Measurements from ENCODE around the gene DCAF4L1. TPM values are rescaled to one million over a fixed set of nuclear protein-coding genes. Genes with fewer than 3 reads are reported as not detected.

Gene DCAF4L1
- total and polyA plus RNA-seq, 8 donors, result 0.05 TPM; not detected in 7

DNA sequence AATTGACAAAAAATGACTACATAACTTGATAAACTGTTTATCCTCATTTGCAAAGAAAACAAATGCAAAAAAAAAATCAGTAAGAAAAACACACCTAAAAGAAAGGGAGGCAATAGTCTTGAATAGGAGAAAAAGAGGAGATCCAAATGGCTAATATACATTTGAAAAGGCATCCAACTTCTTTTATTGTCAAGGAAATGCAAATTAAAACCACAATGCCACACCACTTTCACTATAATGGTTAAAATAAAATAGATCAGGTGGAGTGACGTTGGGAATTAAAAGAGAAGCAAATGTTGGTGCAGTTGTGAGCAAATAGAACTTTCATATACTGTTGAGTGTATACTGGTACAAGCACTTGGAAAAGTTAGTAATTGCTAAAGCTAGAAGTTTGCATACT, 3.6 kb downstream of the DCAF4L1 start:
- H3K27ac ChIP-seq, result no peak overlapping the region
- WGBS, 5 donors, result 28 to 54% (median 36%) methylated on average over 1 of the region's 1 CpG
- no peaks in the 10 kb centered on the region for H3K27me3 ChIP-seq
- intact Hi-C loops (cut with DNase I; ENCODE audit: low total_unique reads), result no loop called here
- DNase-seq, result no peak
- TF ChIP-seq POLR2A (IDR thresholded peaks at IDR 0.05) (no peak), EP300 (IDR thresholded peaks at IDR 0.05) (no peak)
- H3K9me3 ChIP-seq, result no peaks in the 10 kb centered on the region
- H3K4me1 ChIP-seq, result peaks cover 0 to 11% (median 4%) of the 10 kb centered on the region in 4 donors
- no peak overlapping the region for H3K4me3 ChIP-seq
- no peaks in the 10 kb centered on the region for H3K36me3 ChIP-seq

DNA sequence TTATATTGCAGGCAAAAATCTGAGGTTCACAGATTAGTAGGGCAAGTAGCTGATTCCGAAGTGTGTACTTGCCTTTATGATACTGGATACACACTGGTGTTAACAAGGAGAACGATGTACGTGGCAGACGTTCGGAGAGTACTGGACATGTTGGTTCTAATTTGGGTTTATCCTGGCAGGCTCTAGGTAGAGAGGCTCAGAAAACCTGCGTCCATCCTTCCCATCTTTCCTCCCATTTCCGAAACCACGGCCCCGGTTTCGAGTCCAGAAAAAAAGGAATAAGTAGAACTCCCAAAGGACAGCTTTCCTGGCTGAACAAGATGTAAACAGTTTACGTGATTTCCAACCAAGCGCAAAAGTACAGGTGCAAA, 8.4 kb downstream of the DCAF4L1 start:
- 0 to 2% (median 1%) methylated on average over 12 of the region's 12 CpGs for WGBS, 5 donors
- Histone ChIP-seq H3K4me1 (peaks cover 9 to 36% (median 22%) of the 10 kb centered on the region in 4 donors), H3K27me3 (no peaks in the 10 kb centered on the region), H3K36me3 (no peaks in the 10 kb centered on the region), H3K4me3 (peak overlapping the region; percentile 75 to 97 (median 88)), H3K9me3 (no peaks in the 10 kb centered on the region), H3K27ac (peak overlapping the region; percentile 89 to 92 (median 91))
- intact Hi-C loops (cut with DNase I; ENCODE audit: low total_unique reads), result no loop called here
- TF ChIP-seq, protein P1, sequence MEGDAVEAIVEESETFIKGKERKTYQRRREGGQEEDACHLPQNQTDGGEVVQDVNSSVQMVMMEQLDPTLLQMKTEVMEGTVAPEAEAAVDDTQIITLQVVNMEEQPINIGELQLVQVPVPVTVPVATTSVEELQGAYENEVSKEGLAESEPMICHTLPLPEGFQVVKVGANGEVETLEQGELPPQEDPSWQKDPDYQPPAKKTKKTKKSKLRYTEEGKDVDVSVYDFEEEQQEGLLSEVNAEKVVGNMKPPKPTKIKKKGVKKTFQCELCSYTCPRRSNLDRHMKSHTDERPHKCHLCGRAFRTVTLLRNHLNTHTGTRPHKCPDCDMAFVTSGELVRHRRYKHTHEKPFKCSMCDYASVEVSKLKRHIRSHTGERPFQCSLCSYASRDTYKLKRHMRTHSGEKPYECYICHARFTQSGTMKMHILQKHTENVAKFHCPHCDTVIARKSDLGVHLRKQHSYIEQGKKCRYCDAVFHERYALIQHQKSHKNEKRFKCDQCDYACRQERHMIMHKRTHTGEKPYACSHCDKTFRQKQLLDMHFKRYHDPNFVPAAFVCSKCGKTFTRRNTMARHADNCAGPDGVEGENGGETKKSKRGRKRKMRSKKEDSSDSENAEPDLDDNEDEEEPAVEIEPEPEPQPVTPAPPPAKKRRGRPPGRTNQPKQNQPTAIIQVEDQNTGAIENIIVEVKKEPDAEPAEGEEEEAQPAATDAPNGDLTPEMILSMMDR (IDR thresholded peaks at IDR 0.05), result no peak
- no peak for TF ChIP-seq EP300 (IDR thresholded peaks at IDR 0.05)
- TF ChIP-seq POLR2AphosphoS5 (IDR thresholded peaks at IDR 0.05), result no peak
- TF ChIP-seq POLR2A (IDR thresholded peaks at IDR 0.05), result no peak
- DNase-seq, result no peak

DNA sequence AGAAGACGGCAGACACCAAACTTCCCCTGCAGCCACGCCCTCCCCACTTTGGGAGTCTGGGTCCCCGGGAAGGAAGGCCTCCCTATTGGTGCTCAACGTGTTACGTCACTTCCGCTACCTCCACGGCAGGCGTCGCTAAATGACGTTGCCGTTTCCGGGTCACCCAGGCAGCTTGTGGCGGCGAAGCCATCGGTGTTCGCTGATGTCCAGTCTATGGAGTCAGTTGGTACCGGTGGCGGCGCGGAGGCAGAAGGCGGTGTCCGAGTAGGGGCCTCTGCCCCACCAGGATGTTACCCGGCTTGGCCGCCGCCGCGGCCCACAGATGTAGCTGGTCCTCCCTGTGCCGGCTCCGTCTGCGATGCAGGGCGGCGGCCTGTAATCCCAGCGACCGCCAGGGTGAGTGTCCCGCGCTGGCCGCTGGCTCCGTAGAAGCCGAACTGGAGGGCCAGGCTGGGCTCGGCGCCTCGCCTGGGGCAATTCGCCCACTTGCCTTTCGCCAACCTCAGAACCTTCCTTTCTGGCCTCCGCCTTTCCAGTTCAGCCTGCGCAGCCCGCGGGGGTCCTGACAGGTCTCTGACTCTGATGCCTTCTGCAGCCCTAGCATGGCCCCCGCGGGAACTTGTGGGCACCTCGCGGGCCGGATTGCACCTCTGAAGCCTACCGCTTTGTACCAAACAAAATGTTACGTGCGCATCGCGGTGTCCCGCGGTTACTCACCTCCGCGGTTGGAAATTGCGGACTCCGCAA, 9.0 kb downstream of the DCAF4L1 start, which contains the start of gene SLC30A9:
Gene SLC30A9, plus strand, starts transcription at position 166 of the 747 bp plus-strand sequence. Its CDS starts 122 bp downstream, at position 288.
- Histone ChIP-seq H3K9me3 (no peaks in the 10 kb centered on the region), H3K4me3 (peak within 1 kb of the TSS; percentile 75 to 97 (median 88)), H3K27ac (peak within 1 kb of the TSS; percentile 89 to 92 (median 91)), H3K4me1 (peaks cover 9 to 36% (median 22%) of the 10 kb centered on the region in 4 donors), H3K36me3 (no peaks in the 10 kb centered on the region), H3K27me3 (no peaks in the 10 kb centered on the region)
- intact Hi-C loops (cut with DNase I; ENCODE audit: low total_unique reads), result no loop called here
- TF ChIP-seq POLR2A (IDR thresholded peaks at IDR 0.05) (peak in 2 of 4 donors; percentile 52 to 66), EP300 (IDR thresholded peaks at IDR 0.05) (no peak), POLR2AphosphoS5 (IDR thresholded peaks at IDR 0.05) (peak; percentile 98 to 99 (median 98))
- TF ChIP-seq, protein P1 (IDR thresholded peaks at IDR 0.05), result peak in 5 of 7 experiments; percentile 17 to 48 (median 37)
- peak; percentile 96 to 99 for DNase-seq
- WGBS, 5 donors, result 0 to 1% (median 0%) methylated on average over 26 to 64 of the region's 64 CpGs

DNA sequence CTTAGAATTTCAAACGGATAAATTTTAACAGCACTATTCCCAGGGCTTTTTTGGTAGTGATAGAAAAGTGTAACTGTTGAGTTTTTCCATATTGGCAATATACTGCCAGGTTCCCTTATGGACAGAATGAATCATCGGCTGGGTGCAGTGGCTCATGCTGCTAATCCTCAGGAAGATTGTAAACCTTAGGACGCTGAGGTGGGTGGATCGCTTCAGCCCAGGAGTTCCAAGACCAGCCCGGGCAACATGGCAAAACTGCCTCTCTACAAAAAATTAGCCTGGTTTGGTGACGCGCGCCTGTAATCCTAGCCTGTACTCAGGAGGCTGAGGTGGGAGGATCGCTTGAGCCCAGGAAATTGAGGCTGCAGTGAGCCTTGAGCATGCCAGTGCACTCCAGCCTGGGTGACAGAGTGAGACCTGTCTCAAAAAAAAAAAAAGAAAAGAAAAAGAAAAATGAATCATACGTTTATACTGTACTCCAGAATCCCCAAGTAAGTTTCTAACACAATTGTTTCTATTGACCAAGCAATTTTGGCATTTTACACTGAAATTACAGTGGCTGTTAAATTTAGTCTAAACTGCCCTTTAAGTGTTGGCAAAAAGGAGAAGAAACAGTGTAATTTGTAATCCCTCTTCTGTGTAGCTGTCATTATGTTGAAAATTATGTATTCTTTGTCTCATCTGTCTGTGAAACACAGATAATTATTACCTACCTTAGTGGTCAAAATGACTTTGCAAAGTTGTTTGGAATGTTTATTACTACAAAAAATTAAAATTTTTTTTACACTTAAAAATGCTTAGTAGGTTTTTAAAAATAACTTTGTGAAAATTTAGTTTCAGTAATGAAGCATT, 10.6 kb downstream of the DCAF4L1 start:
- Histone ChIP-seq H3K36me3 (no peaks in the 10 kb centered on the region), H3K4me3 (peak overlapping the region in 2 of 4 donors; percentile 75 to 93), H3K27ac (no peak overlapping the region), H3K27me3 (no peaks in the 10 kb centered on the region), H3K4me1 (peaks cover 9 to 36% (median 22%) of the 10 kb centered on the region in 4 donors), H3K9me3 (no peaks in the 10 kb centered on the region)
- TF ChIP-seq POLR2AphosphoS5 (IDR thresholded peaks at IDR 0.05), result no peak
- TF ChIP-seq POLR2A (IDR thresholded peaks at IDR 0.05), result no peak
- no peak for TF ChIP-seq EP300 (IDR thresholded peaks at IDR 0.05)
- TF ChIP-seq, protein P1 (IDR thresholded peaks at IDR 0.05), result no peak
- intact Hi-C loops (cut with DNase I; ENCODE audit: low total_unique reads), result no loop called here
- WGBS, 5 donors, result 86 to 91% (median 87%) methylated on average over 10 of the region's 10 CpGs
- peak in 1 of 2 donors; percentile 12 for DNase-seq

Data from stomach (tissue), 9 donors.